ENCODE data around the gene ILDR2.

ILDR2 gene

GRCh38 chr1:167003711-167004110 lies 28.4 kb upstream of the ILDR2 start:
- H3K4me3 ChIP-seq (ENCODE audit: low read depth, low read length), result no peak overlapping the region
- no peak overlapping the region for H3K27ac ChIP-seq (ENCODE audit: extremely low read depth, low read depth, low read length)
- TF ChIP-seq INSM2 (tag by site-specific recombination; IDR thresholded peaks at IDR 0.05), result no peak
- CTCF ChIA-PET, result no interaction called here
- no peaks in the 10 kb centered on the region for H3K4me1 ChIP-seq (ENCODE audit: control insufficient read depth, insufficient read depth, low read length)
- POLR2A ChIA-PET, result no interaction called here
- no peaks in the 10 kb centered on the region for H3K36me3 ChIP-seq (ENCODE audit: control insufficient read depth in 2 of 2, insufficient read depth in 1 of 2, low read length in 2 of 2)
- H3K9me3 ChIP-seq (ENCODE audit: control insufficient read depth, insufficient read depth, low read depth, low read length), result no peaks in the 10 kb centered on the region

GRCh38 chr1:167002354-167002753 lies 27.0 kb upstream of the ILDR2 start:
- TF ChIP-seq ZBTB48 (tag by site-specific recombination; IDR thresholded peaks at IDR 0.05), result no peak
- TF ChIP-seq ZNF26 (tag by site-specific recombination; IDR thresholded peaks at IDR 0.05), result peak; percentile 62; the same call in 1 of the 2 replicates
- TF ChIP-seq SETDB1 (IDR thresholded peaks at IDR 0.05; ENCODE audit: insufficient read length, low read length), result peak; percentile 26
- ChIA-PET CTCF (interaction anchor here (1.2 kb wide), 1 partner anchor 11 kb away, joined by 3 read pairs; no protein-coding TSS in a partner anchor), POLR2A (no interaction called here)

GRCh38 chr1:167000546-167000945 lies 25.2 kb upstream of the ILDR2 start:
- no peak for TF ChIP-seq ZXDB (tag by site-specific recombination; IDR thresholded peaks at IDR 0.05)
- TF ChIP-seq ZNF76 (tag by site-specific recombination; IDR thresholded peaks at IDR 0.05; ENCODE audit: borderline replicate concordance, low read depth), result no peak
- TF ChIP-seq ZNF623 (tag by site-specific recombination; IDR thresholded peaks at IDR 0.05), result no peak
- no peak for TF ChIP-seq ZIC2 (tag by site-specific recombination; IDR thresholded peaks at IDR 0.05)
- TF ChIP-seq ZNF514 (tag by site-specific recombination; IDR thresholded peaks at IDR 0.05), result no peak
- no peak for TF ChIP-seq ZNF423 (tag by site-specific recombination; IDR thresholded peaks at IDR 0.05)
- no peak for TF ChIP-seq IKZF3 (tag by site-specific recombination; IDR thresholded peaks at IDR 0.05)
- TF ChIP-seq ZNF362 (tag by site-specific recombination; IDR thresholded peaks at IDR 0.05), result no peak
- no peak for TF ChIP-seq ZNF501 (tag by site-specific recombination; IDR thresholded peaks at IDR 0.05)
- TF ChIP-seq ZNF184 (tag by site-specific recombination; IDR thresholded peaks at IDR 0.05), result no peak
- no peak for TF ChIP-seq WT1 (tag by site-specific recombination; IDR thresholded peaks at IDR 0.05)
- TF ChIP-seq ZNF292 (tag by site-specific recombination; IDR thresholded peaks at IDR 0.05; ENCODE audit: borderline replicate concordance, low read depth), result no peak
- Histone ChIP-seq H3K4me1 (ENCODE audit: control insufficient read depth, insufficient read depth, low read length) (no peaks in the 10 kb centered on the region), H3K4me3 (ENCODE audit: low read depth, low read length) (no peak overlapping the region), H3K9me3 (ENCODE audit: control insufficient read depth, insufficient read depth, low read depth, low read length) (no peaks in the 10 kb centered on the region), H3K27ac (ENCODE audit: extremely low read depth, low read depth, low read length) (no peak overlapping the region), H3K36me3 (ENCODE audit: control insufficient read depth in 2 of 2, insufficient read depth in 1 of 2, low read length in 2 of 2) (no peaks in the 10 kb centered on the region)
- ChIA-PET CTCF (interaction anchor here (1.9 kb wide), 1 partner anchor 90 kb away, joined by 5 read pairs; no protein-coding TSS in a partner anchor), POLR2A (no interaction called here)

More at GRCh38 chr1:167002354-167002753, 27.0 kb upstream of the ILDR2 start:
- Histone ChIP-seq H3K36me3 (ENCODE audit: control insufficient read depth in 2 of 2, insufficient read depth in 1 of 2, low read length in 2 of 2) (no peaks in the 10 kb centered on the region), H3K4me3 (ENCODE audit: low read depth, low read length) (no peak overlapping the region), H3K9me3 (ENCODE audit: control insufficient read depth, insufficient read depth, low read depth, low read length) (no peaks in the 10 kb centered on the region), H3K27ac (ENCODE audit: extremely low read depth, low read depth, low read length) (no peak overlapping the region), H3K4me1 (ENCODE audit: control insufficient read depth, insufficient read depth, low read length) (no peaks in the 10 kb centered on the region)

Measured in HEK293 (cell line).